HG03521 (cell line): ENCODE results near the gene KLF16.

Source experiments
- ATAC-seq: cut with Tn5 transposase; IDR thresholded peaks from one replicate; pipeline ENCODE4 v1.9.1; 2021; ENCODE audit warnings: mild to moderate bottlenecking, moderate library complexity; ENCODE audit not compliant: unreplicated experiment

The KLF16 gene

GRCh38 chr19:1871630-1872029 lies 8.3 kb upstream of the KLF16 start:
- no peak for ATAC-seq

- ATAC-seq, result no peak
Measured at GRCh38 chr19:1871140-1871597, 7.8 kb upstream of the KLF16 start.

GRCh38 chr19:1868971-1869370 lies 5.6 kb upstream of the KLF16 start:
- no peak for ATAC-seq

GRCh38 chr19:1867349-1867724 lies 4.0 kb upstream of the KLF16 start:
- ATAC-seq, result no peak

- ATAC-seq, result no peak
Measured at GRCh38 chr19:1866693-1867348, 3.4 kb upstream of the KLF16 start.

GRCh38 chr19:1865172-1866010 lies 2.0 kb upstream of the KLF16 start:
- no peak for ATAC-seq

GRCh38 chr19:1864480-1865171 lies 1.2 kb upstream of the KLF16 start:
- ATAC-seq, result no peak

- peak; percentile 58 for ATAC-seq
Measured at GRCh38 chr19:1863638-1864479, 480 bp upstream of the KLF16 start.

GRCh38 chr19:1862424-1863327 lies 703 bp downstream of the KLF16 start:
- ATAC-seq, result peak; percentile 0

- ATAC-seq, result no peak
Measured at GRCh38 chr19:1862068-1862423, 1.3 kb downstream of the KLF16 start.

GRCh38 chr19:1861599-1862031 lies 1.8 kb downstream of the KLF16 start:
- no peak for ATAC-seq

- no peak for ATAC-seq
Measured at GRCh38 chr19:1860821-1861598, 2.4 kb downstream of the KLF16 start.

GRCh38 chr19:1860042-1860775 lies 3.2 kb downstream of the KLF16 start:
- no peak for ATAC-seq

GRCh38 chr19:1859331-1859781 lies 4.0 kb downstream of the KLF16 start:
- no peak for ATAC-seq

- ATAC-seq, result no peak
Measured at GRCh38 chr19:1858412-1859081, 4.8 kb downstream of the KLF16 start.

GRCh38 chr19:1857648-1858326 lies 5.6 kb downstream of the KLF16 start:
- ATAC-seq, result no peak
